ENCODE data around the gene GOLGA8F.
"Not testable (repeated sequence)": the region's sequence is repeated elsewhere in the genome, so short reads cannot be mapped to it uniquely, and the experiment has no call there.

Gene GOLGA8F

DNA sequence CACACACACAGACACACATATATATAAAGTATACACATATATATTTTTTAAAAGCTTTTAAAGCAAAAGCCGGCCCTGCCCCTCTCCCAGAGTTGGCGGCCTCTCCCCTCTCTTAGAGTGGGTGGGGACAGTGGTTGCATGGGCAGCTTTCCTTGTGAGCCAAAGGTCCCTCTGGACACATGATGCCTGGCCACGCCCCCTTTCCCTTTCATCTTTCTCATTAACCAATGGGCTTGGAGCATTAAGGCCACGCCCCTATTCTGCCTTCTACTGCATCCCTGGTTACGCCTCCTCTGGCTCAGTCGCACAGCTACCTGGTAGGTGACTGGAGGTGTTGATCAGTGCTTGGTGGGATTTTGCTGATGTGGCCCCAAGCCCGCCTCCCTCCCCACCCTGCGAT lies at the start of gene GOLGA8F:
Gene GOLGA8F, plus strand, starts transcription at position 301 of the 400 bp plus-strand sequence. Its CDS starts 98 bp downstream, at position 399.
- H3K4me3 ChIP-seq (ENCODE audit: low read depth, low read length); H3K36me3 ChIP-seq (ENCODE audit: control insufficient read depth, insufficient read depth, low read length); H3K4me1 ChIP-seq (ENCODE audit: control insufficient read depth, insufficient read depth, low read length); H3K27me3 ChIP-seq (ENCODE audit: control insufficient read depth, insufficient read depth, low read length); H3K9ac ChIP-seq (ENCODE audit: low read depth, low read length); H3K9me3 ChIP-seq (ENCODE audit: control insufficient read depth, insufficient read depth, low read length): not testable (repeated sequence)

GRCh38 chr15:28357984-28358383 lies 20.5 kb upstream of the GOLGA8F start, which contains the start of gene GOLGA6L24:
Gene GOLGA6L24 (minus strand): TSS chr15:28358084. CDS start chr15:28358023, 61 bp downstream.
- H3K9me3 ChIP-seq (ENCODE audit: control insufficient read depth, insufficient read depth, low read length); H3K9ac ChIP-seq (ENCODE audit: low read depth, low read length); H3K36me3 ChIP-seq (ENCODE audit: control insufficient read depth, insufficient read depth, low read length); H3K4me3 ChIP-seq (ENCODE audit: low read depth, low read length); H3K27me3 ChIP-seq (ENCODE audit: control insufficient read depth, insufficient read depth, low read length); H3K4me1 ChIP-seq (ENCODE audit: control insufficient read depth, insufficient read depth, low read length): not testable (repeated sequence)

- H3K9me3 ChIP-seq (ENCODE audit: control insufficient read depth, insufficient read depth, low read length); H3K27me3 ChIP-seq (ENCODE audit: control insufficient read depth, insufficient read depth, low read length); H3K4me3 ChIP-seq (ENCODE audit: low read depth, low read length); H3K4me1 ChIP-seq (ENCODE audit: control insufficient read depth, insufficient read depth, low read length); H3K9ac ChIP-seq (ENCODE audit: low read depth, low read length); H3K36me3 ChIP-seq (ENCODE audit: control insufficient read depth, insufficient read depth, low read length): not testable (repeated sequence)
Observed at GRCh38 chr15:28365502-28365901, 13.0 kb upstream of the GOLGA8F start.

DNA sequence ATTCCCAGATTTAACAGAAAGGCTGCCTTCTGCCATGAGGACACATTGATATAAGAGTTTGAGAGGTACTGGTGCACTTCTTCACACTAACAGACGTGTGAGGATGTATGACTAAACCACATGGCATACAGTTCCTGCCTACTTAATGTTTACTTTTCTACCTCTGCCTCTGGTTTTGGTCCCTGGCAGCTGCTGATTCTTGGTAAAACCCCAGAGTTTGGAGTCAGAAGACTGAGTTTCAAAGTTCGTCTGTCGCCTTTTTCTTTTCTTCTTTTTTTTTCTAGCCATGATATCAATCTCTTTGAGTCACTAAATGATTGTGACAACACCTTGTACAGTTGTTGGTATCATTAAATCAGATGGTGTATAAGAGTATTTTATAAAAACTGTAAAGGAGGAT lies 1.6 kb downstream of the GOLGA8F start:
- not testable (repeated sequence) for H3K4me3 ChIP-seq (ENCODE audit: low read depth, low read length); H3K9ac ChIP-seq (ENCODE audit: low read depth, low read length); H3K36me3 ChIP-seq (ENCODE audit: control insufficient read depth, insufficient read depth, low read length); H3K4me1 ChIP-seq (ENCODE audit: control insufficient read depth, insufficient read depth, low read length); H3K9me3 ChIP-seq (ENCODE audit: control insufficient read depth, insufficient read depth, low read length); H3K27me3 ChIP-seq (ENCODE audit: control insufficient read depth, insufficient read depth, low read length)

DNA sequence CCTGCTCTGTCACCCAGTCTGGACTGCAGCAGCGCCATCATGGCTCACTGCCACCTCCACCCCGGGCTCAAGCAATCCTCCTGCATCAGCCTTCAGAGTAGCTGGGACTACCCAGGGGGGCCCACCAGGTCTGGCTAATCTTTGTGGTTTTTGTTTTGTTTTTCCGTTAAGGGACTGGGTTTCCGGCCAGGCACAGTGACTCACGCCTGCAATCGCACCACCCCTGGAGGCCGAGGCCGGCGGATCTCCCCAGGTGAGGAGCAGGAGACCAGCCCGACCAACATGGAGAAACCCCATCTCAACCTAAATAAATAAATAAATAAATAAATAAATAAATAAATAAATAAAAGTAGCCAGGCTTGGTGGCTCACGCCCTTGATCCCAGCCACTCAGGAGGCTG lies 17.6 kb downstream of the GOLGA8F start:
- not testable (repeated sequence) for H3K9me3 ChIP-seq (ENCODE audit: control insufficient read depth, insufficient read depth, low read length); H3K36me3 ChIP-seq (ENCODE audit: control insufficient read depth, insufficient read depth, low read length); H3K9ac ChIP-seq (ENCODE audit: low read depth, low read length); H3K4me3 ChIP-seq (ENCODE audit: low read depth, low read length); H3K4me1 ChIP-seq (ENCODE audit: control insufficient read depth, insufficient read depth, low read length); H3K27me3 ChIP-seq (ENCODE audit: control insufficient read depth, insufficient read depth, low read length)

DNA sequence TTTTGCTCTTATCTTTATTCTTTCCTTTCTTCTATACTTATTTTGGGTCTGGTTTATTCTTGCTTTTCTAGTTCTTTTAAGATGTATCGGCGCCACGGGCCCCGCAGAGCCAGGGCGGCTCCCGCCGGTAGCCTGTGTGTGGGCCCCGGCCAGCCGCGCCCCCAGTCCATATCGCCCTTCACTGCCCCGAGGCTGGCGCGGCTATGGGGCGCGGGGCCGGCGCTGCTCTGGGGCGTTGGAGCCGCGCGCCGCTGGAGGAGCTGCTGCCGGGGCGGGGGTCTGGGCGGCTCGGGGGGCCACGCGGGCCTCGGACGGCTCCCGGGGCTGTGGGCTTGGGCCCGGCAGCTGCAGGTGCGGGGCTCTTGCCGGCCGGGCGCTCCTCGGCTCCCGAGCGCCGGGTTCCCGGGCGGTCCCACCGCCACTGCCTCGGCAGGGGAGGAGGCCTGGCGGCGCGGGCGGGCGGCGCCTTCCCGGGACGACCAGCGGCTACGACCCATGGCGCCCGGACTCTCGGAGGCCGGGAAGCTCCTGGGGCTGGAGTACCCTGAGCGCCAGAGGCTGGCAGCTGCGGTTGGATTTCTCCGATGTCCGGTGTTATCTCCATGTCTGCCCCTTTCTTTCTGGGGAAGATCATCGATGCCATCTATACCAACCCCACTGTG lies 24.4 kb downstream of the GOLGA8F start:
- H3K4me3 ChIP-seq (ENCODE audit: low read depth, low read length); H3K36me3 ChIP-seq (ENCODE audit: control insufficient read depth, insufficient read depth, low read length); H3K9me3 ChIP-seq (ENCODE audit: control insufficient read depth, insufficient read depth, low read length); H3K9ac ChIP-seq (ENCODE audit: low read depth, low read length); H3K27me3 ChIP-seq (ENCODE audit: control insufficient read depth, insufficient read depth, low read length); H3K4me1 ChIP-seq (ENCODE audit: control insufficient read depth, insufficient read depth, low read length): not testable (repeated sequence)

GRCh38 chr15:28420470-28420869 lies 42.0 kb downstream of the GOLGA8F start:
- H3K4me3 ChIP-seq (ENCODE audit: low read depth, low read length); H3K27me3 ChIP-seq (ENCODE audit: control insufficient read depth, insufficient read depth, low read length); H3K9ac ChIP-seq (ENCODE audit: low read depth, low read length); H3K36me3 ChIP-seq (ENCODE audit: control insufficient read depth, insufficient read depth, low read length); H3K9me3 ChIP-seq (ENCODE audit: control insufficient read depth, insufficient read depth, low read length); H3K4me1 ChIP-seq (ENCODE audit: control insufficient read depth, insufficient read depth, low read length): not testable (repeated sequence)

GRCh38 chr15:28435594-28435993 lies 57.1 kb downstream of the GOLGA8F start:
- H3K36me3 ChIP-seq (ENCODE audit: control insufficient read depth, insufficient read depth, low read length); H3K4me3 ChIP-seq (ENCODE audit: low read depth, low read length); H3K4me1 ChIP-seq (ENCODE audit: control insufficient read depth, insufficient read depth, low read length); H3K9ac ChIP-seq (ENCODE audit: low read depth, low read length); H3K9me3 ChIP-seq (ENCODE audit: control insufficient read depth, insufficient read depth, low read length); H3K27me3 ChIP-seq (ENCODE audit: control insufficient read depth, insufficient read depth, low read length): not testable (repeated sequence)

Data from iPS-15b (cell line).